DMS 273 (cell line): ENCODE results near the gene UNC5A.

Experiments used
- DNase-seq: peaks from one replicate; lab custom pipeline; 2025; ENCODE audit not compliant: unreplicated experiment; lab: John Stamatoyannopoulos, UW

Gene UNC5A

DNA sequence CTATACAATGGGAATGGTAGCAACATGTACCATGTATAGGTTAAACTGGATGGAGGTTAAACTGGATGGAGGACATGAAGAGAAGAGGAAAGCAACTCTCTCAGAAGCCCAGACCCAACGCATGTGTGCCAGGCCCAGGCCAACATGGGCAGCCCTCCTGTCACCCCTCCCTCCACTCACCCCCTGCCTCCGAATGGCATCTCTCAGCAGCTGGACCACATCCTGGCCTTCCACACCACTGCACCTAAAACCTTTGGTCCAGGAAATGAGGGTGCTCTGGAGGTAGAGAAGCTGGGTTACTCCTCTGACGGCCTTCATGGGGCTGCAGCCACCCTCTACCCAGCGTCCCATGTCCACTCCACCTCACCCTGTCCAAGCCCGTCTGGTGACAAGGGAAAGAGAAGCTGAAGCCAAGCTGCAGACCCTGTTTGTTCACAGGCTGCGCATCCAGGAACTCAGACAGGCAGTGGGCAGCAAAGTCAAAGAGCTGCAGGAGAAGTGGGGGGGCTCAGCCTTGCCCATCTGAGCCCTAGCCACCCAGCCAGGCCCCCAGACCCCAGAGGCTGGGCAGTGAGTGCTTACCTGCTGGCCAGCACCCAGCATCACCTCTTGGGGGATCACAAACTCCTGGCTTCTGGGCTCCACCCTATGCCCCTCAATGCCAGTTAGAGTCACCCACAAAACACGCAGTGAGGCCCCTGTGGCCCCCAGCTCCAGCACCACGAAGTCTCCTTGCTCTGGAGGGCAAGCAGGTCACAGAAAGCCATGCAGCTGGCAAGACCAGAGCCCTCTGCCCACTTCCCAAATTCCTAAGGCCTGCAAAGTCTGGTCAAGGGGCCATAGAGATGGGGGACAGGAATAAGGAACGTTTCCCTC is 80.3 kb downstream of the UNC5A start:
- DNase-seq: no peak

DNA sequence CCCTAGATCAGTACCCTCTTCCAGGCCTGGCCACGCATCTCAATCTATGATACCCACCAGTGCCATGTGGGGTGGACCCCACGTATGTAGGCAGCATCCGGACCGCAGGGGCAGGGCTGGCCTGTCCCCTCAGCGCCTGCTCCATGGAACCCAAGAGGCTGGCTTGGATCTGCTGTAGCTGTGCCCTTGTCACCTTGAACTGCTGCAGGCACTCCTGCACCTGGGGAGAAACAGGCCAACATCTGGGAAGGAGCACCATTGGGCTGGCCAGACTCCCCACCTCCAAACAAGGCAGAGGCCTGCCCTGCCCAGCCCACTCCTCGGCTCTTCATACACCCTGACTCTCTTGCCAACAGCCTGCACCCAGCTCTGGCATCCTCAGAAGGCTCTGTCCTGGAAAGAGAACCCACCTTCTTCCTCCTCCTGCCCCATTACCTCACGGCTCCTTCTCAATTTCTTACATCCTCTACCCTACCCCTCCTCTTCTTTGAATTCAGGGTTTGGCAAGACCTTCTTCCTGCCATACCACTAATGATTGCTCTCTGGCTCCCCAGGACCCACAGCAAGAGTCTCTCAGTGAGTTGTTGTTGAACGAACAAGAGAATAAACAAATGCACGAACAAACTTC is 81.1 kb downstream of the UNC5A start:
- DNase-seq: no peak

DNA sequence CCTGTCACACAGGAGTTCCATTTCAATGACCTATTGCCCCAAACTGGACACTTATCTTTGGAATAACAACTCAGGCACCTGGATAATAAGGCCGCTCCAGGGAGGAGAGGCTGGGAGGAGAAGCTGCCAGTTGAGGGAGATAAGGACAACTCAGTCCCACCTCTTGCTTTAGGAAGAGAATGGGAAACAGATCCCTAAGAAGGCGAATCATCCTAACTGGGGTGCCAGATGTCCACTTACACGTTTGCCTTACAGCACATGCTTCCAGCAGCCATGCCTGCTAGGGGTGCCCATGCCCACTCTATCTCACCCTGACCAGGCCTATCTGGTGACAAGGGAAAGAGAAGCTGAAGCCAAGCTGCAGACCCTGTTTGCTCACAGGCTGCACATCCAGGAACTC is 82.3 kb downstream of the UNC5A start:
- no peak for DNase-seq

DNA sequence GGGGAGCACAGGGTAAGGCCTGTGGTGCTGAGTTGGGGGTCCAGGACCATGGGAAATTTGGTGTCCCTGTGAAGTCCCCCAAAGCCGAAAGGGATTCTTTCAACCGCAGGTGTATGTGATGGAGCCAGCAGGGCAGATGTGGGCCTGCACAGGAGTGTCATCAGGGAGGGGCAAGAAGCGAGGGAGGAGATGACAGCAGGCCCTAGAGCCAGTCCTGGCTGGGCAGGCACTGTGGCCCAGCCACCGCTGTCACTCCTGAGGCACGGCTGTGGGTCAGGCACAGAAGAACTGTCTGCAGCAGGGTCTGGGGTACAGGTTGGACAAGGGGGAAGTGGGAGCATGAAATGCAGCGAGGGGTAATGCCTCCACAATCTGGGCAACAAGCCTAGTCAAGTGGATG is 83.9 kb downstream of the UNC5A start:
- no peak for DNase-seq

DNA sequence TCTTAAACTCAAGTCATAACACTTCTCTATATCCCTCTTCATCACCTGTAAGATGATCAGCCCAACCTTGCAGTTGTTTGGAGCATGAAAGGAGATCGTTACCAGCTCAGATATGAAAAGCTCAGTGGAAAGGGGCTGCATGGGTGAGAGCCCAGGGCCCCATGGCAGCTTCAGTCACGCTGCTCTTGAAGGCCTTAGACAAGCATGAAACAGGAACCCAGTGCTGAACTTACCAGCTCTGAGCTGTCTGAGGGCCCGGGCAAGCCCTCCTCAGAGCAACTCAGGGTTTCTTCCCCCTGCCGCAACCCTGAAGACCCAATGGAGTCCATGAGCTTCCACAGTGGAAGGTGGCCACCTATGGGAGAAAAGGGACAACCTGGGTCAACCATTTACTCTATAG is 85.5 kb downstream of the UNC5A start:
- DNase-seq: no peak

DNA sequence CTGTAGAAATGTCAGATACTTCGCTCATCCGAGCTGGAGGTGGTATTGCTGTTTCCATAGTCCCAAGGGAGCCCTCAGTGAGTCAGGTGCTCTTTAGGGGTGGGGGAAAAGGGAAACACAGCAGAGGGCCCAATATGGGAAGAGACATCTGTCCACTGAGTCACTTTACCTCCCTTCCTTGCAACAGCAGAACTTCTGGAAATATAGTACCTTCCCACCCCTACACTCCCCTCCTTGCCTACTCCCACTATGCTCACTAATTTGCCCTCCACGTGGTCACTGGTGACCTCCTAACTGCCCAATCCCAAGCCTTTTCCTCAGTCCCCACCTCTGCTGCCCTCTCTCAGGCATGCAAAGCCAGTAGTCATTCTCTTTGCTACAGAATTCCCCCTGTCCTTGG is 86.9 kb downstream of the UNC5A start:
- no peak for DNase-seq

DNA sequence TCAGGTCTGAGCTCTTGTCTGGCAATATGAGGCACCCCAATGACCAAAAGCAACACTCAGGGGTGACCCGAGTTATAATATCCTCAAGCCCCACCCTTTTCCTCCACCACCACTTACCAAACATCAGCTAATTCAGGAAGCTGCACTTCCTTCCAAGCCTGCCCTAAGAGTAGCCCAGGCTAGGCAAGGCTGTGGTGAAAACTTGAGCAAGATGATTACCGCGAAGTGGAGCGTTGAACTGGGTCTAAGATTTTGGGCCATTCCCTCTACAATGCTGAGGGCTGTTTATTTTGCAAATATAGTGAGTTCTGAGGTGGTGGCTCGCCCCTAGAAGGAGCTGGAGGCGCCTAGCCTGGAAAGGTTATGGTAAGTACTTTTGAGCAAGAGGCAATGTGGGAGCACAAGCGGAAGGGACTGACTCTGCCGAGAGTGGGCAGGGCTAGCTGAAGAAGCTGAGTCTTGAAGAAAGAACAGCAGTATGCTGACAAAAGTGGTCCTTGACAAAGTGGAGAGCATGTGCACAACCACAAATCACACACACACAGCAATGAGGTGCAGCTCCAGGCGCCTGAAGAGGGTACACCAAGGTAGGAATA is 89.0 kb downstream of the UNC5A start, which contains the start of gene HK3:
Gene HK3 (minus strand): TSS at position 51 of the 596 bp plus-strand sequence. CDS start 3,187 bp downstream, outside the sequence.
- no peak for DNase-seq

DNA sequence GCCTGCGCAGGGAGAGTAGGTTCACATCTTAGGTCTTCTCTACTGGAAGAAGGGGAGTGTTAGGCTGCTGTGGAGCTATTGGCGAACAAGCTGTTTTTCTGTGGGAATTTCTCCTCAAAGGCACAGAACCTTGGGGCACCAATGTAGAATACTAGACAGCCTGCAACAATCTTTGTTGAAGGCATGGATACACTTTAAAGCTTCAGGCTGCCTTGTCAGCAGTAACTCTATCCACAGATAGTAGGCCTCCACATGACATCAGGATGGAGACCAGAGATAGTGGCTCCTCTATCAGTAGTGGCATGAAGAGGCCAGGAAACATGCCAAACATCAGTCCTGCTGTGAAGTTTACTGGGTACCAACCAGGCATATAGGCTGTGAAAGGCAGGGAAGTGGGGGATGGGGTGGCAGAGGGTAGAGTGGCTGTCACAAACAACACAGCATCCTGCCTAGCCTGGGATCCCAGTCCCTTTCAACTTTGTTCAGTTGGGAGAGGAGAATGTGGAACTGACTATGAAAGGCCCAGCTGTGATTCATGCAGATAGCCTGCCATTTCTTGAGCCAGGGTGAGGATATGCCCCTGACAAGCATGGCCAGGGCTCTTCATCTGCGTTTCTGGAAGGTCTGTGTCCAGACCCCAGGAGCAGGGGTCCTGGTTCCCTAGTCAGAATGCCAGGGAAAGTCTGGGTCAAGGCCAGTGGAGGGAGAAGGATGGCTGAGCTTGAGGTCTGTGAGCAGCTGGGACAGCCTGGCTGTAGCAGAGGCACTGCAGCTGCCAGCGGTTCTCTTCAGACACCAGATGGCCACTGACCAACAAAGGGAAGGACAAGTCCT is 89.8 kb downstream of the UNC5A start:
- no peak for DNase-seq

DNA sequence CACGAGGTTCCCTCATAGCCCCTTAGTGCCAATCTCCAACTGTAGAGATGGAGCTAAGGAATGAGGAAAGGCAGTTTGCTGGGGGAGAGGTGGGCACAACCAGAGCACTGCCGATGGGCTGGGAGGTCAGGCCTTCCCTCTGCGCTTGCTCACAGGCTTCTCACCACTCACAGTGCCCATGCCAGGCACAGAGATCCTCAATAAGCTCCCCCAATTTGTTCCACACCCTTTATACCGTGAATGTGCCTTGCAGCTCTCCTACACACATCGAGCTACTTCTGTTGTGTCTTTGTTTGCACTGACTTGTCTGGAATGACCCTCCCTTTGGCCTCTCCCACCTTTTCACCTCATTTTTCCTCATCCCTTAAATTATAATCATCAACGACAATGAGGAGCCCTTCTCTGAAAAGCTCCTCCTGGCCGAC is 90.4 kb downstream of the UNC5A start:
- no peak for DNase-seq

DNA sequence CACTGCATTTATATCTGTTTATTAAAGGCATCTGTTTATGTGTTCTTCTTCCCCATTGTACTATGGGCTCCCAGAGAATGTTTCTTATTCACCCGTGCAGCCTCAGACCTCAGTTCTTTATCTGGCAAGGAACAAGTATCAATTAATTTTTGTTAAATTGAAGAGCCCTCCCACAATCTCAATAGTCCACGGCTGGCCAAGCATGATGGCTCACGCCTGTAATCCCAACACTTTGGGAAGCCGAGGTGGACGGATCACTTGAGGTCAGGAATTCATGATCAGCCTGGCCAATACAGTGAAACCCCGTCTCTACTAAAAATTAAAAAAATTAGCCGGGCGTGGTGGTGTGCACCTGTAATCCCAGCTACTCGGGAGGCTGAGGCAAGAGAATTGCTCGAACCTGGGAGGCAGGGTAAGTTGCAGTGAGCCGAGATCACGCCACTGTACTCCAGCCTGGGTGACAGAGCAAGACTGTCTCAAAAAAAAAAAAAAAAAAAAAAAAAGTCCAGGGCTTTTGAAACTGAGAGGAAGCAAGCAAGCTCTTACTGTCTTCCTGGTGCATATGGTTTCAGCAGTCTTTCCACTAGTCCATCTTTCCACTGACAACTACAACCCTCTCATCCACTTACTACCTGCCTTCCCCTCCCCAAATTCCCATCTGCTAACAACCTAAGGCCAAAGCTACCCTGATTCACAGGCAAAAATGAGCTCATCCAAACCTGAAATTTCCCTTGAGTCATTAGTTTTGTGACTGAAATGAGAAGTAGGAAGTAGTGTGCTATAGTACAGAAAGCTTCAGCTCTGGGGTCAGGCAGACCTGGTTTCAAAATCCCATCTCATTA is 91.1 kb downstream of the UNC5A start:
- no peak for DNase-seq

DNA sequence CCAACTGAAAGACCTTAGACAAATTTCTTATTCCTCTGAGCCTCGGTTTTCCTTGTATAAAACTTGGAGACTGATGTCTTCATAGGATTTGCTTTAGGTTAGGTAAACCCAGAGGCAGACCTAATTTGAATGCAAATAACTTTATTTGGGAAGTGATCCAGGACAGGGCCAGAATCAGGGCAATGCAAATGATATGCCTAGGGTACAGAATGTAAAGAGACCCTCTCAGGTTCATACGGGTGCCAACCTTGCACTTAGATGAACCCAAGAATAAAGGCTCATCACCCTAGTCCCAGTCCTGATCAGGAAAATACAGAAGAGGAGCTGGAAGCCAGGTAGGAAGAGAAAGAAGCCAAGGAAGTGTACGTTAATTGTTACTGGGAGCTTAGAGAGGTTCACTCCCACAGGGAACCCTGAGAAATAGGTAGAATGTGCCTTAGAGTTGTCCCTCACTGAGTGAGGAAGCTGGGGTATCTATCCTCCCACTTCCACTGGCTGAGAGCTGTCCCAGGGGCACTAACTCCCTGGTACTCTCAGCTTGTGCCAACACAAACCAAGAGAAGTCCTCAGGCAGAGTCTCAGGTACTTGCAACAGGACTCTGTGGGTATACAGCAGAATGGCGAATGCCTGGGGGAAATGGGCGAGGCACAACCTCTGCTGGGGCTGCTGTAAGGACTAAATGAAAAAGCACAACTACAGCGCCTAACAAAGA is 91.9 kb downstream of the UNC5A start:
- no peak for DNase-seq

DNA sequence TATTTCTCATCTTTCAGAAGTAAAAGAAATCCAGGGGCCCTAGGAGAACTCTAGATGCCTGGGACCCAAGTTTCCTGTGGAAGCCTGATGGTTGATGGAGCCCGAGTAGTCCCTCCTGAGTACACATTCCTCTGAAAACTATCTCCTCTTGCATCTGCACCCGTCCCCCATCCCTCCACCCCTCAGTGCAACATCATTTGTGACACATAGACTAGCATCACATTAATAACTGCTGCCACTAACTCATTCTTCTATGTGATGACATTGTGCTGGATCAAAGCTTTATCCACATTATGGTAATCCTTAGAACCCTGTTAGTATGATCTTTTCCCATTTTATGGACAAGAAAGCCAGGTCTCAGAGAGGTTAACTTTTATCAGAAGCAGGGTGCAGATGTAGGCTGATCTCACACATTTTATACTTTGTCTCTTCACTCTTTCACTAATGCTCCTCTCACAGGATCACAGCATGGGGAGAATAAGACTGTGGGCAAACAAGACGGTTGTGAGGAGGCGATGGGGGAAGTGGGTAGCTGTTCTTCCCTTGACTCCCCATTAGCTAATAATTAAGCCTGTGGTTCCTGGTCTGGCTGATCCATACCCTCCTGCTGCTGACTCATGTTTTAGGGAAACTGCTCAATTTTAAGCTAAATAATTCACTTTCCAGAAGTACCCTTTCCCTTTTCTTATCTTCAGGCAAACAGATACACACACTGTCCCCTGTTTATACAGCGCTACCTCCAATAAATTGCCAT is 92.7 kb downstream of the UNC5A start:
- no peak for DNase-seq

DNA sequence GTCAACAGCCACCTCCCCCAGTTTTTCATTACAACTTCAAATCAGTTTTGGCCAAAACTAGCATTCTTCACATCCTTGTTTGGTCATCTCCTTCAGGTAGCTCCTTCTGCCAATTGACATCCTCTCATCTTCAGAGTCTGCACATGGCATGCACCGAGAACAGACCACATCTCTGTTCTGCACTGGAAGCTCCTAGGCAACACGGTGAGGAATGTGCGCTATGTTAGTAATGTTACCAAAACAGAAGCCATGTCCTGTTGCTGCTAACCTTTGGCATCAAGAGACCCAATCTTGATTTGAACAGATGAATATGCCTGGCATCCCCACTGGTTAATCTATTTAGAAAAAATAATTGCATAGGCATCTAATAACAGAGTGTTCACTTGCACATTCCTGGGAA is 93.9 kb downstream of the UNC5A start:
- DNase-seq: no peak

DNA sequence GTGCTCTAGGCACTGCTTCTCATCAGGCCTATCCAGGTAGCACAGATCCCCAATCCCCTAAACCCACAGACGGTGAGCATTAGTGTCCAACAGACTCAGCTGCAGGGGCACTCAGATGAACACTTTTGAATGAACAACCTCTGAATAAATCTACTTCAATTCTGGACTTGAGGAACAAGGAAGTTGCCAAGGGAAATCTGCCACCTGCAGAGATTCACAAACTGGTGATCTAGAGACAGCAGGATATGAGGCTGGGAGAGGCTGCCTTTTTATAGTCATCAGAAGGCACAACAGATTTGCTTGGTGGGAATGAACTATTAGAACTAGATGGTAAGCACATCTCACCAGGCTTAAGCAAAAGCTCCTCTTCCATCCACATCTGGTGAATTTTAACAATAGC is 95.8 kb downstream of the UNC5A start:
- no peak for DNase-seq

DNA sequence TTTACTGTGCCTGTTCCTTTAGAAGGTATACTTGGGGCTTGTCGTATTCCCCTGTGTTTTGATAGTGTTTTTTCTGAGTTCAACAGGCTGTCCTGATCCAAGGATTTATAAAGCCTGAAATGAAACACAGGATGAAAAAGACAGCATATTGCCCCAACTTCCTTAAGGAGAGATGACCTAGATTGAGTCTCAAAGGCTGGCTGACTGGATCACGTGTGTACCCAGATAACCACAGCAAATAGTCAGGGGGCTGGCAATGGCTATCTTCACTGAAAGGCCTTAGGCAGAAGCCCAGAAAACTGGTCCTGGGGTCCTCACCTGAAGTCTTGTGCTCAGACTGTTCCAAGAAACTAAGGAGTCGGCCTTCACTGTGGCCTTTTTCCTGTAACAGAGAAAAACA is 96.4 kb downstream of the UNC5A start:
- DNase-seq: no peak

DNA sequence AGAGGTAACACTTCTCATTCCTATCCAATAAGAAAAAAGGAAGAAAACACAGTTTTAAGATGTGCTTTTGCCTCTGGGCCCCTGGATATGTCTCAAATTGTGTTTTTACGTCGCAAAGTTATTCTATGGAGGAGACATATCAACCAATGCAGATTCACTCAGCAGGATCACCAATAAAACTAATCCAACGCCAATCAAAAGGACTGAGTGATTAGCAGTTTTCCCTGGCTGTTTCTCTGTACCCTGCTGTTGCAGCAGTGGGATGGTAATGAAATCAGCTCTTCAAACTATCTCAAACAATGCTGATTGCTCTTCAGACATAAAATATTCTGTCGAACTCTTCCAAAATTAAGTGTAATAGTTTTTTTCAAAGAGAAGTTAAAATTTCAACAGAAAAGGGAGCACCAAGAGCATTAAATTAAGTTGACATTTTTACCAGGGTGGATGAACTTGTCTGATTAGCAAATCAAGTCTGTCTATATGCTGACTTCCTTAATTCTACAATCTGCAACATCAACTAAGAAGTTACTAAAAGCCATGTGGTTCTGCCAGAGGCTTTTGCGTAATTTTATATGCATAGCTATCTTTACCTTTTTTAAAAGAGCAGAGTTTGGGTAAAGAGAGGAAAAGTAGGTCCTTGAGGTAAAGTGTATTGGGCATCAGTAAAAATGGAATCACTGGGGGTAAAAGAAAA is 98.5 kb downstream of the UNC5A start:
- DNase-seq: no peak

DNA sequence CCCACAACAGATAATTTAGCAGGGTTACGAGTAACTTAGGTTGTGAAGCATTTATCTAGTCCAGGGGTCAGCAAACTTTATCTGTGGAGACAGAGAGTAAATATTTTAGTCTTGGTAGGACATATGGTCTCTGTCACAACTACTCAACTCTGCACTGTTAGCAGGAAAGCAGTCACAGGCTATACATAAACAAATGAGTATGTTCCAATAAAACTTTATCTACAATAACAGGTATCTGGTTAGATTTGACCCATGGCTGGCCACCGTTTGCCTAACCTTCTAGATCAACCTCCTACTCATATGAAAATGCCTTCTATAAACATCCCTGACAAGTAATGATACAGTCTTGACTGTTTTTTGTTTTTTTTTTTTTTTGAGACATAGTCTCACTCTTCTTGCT is 101.8 kb downstream of the UNC5A start:
- DNase-seq: no peak

DNA sequence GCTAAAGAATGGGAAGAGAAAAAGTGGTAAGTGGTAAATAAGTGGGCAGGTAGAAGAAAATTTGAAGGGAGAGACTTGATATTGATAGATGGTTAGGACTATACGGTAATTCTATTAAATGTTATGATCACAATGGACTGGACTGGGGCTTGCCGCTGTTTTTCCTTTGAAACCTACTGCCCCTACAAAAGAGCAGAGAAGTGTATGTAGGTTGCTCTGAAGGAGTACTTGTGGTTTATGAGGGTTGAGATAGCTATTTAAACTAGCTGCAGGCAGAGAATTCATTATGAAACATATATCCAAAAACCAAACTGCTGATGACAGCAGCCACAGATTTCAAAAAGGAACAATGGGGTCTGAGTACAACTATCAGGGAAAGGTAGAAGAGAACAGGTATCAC is 105.5 kb downstream of the UNC5A start:
- DNase-seq: no peak
